GM13976 (cell line): Measurements from ENCODE around the gene NLRP7.

Experiments
- DNase-seq: peaks from one replicate; pipeline ENCODE4 v3.0.0; 2012; ENCODE audit warnings: low spot score
- CTCF ChIP-seq: IDR thresholded peaks from 2 replicates; pipeline ENCODE4 v1.5.1; 2012; ENCODE audit warnings: borderline replicate concordance, mild to moderate bottlenecking; ENCODE audit not compliant: insufficient read depth; ENCODE audit errors: extremely low read depth, missing control alignments, control extremely low read depth
- in situ Hi-C: fragments of 300-500 bp; cut with MboI; formaldehyde crosslinking; loops from one replicate; pipeline ENCODE4 v1.12.0; 2022; ENCODE audit warnings: low sequenced_read_pairs, mixed read lengths, inconsistent platforms; ENCODE audit not compliant: unreplicated experiment

Gene NLRP7

DNA sequence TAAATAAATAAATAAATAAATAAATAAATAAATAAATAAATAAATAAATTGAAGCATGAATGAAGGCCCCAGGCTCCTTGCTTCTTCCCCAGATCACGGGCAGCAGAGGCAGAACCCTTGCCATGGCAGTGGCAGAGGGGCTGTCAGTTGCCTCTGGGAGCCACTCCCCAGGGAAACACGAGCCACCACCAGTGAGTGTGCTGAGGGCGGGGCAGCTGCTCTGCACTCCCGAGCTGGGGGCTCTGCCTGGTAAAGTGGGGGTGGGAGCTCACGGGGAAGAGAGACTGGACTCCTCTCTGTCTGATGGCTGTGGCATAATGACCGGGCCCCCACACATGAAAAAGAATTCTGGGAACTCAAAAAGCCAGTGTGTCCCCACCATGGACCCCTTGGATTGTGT, 65.4 kb downstream of the NLRP7 start:
- in situ Hi-C loops = no loop called here
- no peak for DNase-seq
- TF ChIP-seq CTCF = no peak

GRCh38 chr19:54877471-54877870, 69.9 kb downstream of the NLRP7 start:
- TF ChIP-seq CTCF = no peak

GRCh38 chr19:54875506-54875905, 71.8 kb downstream of the NLRP7 start:
- TF ChIP-seq CTCF = no peak
- DNase-seq = no peak
- in situ Hi-C loops = no loop called here

More at GRCh38 chr19:54877471-54877870, 69.9 kb downstream of the NLRP7 start:
- no peak for DNase-seq
- in situ Hi-C loops = no loop called here

- in situ Hi-C loops = no loop called here
- no peak for TF ChIP-seq CTCF
- DNase-seq = no peak
These were observed 73.3 kb downstream of the NLRP7 start, which contains the start of gene FCAR for GRCh38 chr19:54873990-54874389. TSS of gene FCAR (plus strand) at chr19:54874235. CDS start at chr19:54874290, 55 bp downstream.
